ENCODE results near the gene WDR27. TPM values are rescaled to one million over a fixed set of nuclear protein-coding genes. Genes with fewer than 3 reads are reported as not detected.

Gene WDR27
- total and polyA plus RNA-seq, 9 donors = 16.6 to 53.4 (median 38.7) TPM

GRCh38 chr6:169692516-169692915 lies 9.3 kb downstream of the WDR27 start:
- Histone ChIP-seq H3K36me3 (no peaks in the 10 kb centered on the region), H3K27ac (no peak overlapping the region), H3K4me1 (ENCODE audit: insufficient read depth) (no peaks in the 10 kb centered on the region), H3K9me3 (no peaks in the 10 kb centered on the region), H3K27me3 (no peaks in the 10 kb centered on the region), H3K4me3 (no peak overlapping the region)
- no peak for TF ChIP-seq EP300 (IDR thresholded peaks at IDR 0.05)
- no peak for TF ChIP-seq CTCF (IDR thresholded peaks at IDR 0.05)
- TF ChIP-seq POLR2A (IDR thresholded peaks at IDR 0.05) = no peak
- 92 to 99% (median 93%) methylated on average over 3 of the region's 3 CpGs for WGBS, 3 donors
- DNase-seq = no peak
- intact Hi-C loops (cut with DNase I) = no loop called here

GRCh38 chr6:169691260-169691659 lies 10.6 kb downstream of the WDR27 start:
- TF ChIP-seq CTCF (IDR thresholded peaks at IDR 0.05) (no peak), EP300 (IDR thresholded peaks at IDR 0.05) (no peak), POLR2A (IDR thresholded peaks at IDR 0.05) (no peak)
- Histone ChIP-seq H3K4me1 (ENCODE audit: insufficient read depth) (no peaks in the 10 kb centered on the region), H3K27ac (no peak overlapping the region), H3K27me3 (no peaks in the 10 kb centered on the region), H3K9me3 (no peaks in the 10 kb centered on the region), H3K4me3 (no peak overlapping the region), H3K36me3 (no peaks in the 10 kb centered on the region)
- WGBS, 3 donors = 97 to 99% (median 98%) methylated on average over 2 of the region's 2 CpGs
- intact Hi-C loops (cut with DNase I) = no loop called here
- no peak for DNase-seq

GRCh38 chr6:169689287-169689686 lies 12.5 kb downstream of the WDR27 start:
- H3K4me3 ChIP-seq = no peak overlapping the region
- intact Hi-C loops (cut with DNase I) = no loop called here
- no peaks in the 10 kb centered on the region for H3K9me3 ChIP-seq
- no peak overlapping the region for H3K27ac ChIP-seq
- H3K4me1 ChIP-seq (ENCODE audit: insufficient read depth) = no peaks in the 10 kb centered on the region
- 92 to 95% (median 95%) methylated on average over 6 of the region's 6 CpGs for WGBS, 3 donors
- H3K36me3 ChIP-seq = no peaks in the 10 kb centered on the region
- no peaks in the 10 kb centered on the region for H3K27me3 ChIP-seq
- no peak for DNase-seq
- no peak for TF ChIP-seq CTCF (IDR thresholded peaks at IDR 0.05)
- no peak for TF ChIP-seq EP300 (IDR thresholded peaks at IDR 0.05)
- no peak for TF ChIP-seq POLR2A (IDR thresholded peaks at IDR 0.05)

GRCh38 chr6:169685860-169686259 lies 16.0 kb downstream of the WDR27 start:
- Histone ChIP-seq H3K27me3 (no peaks in the 10 kb centered on the region), H3K9me3 (no peaks in the 10 kb centered on the region), H3K4me1 (ENCODE audit: insufficient read depth) (no peaks in the 10 kb centered on the region), H3K4me3 (no peak overlapping the region), H3K27ac (no peak overlapping the region), H3K36me3 (no peaks in the 10 kb centered on the region)
- TF ChIP-seq EP300 (IDR thresholded peaks at IDR 0.05) (no peak), CTCF (IDR thresholded peaks at IDR 0.05) (no peak), POLR2A (IDR thresholded peaks at IDR 0.05) (no peak)
- no peak for DNase-seq
- WGBS, 3 donors = 97 to 98% (median 97%) methylated on average over 2 of the region's 2 CpGs
- intact Hi-C loops (cut with DNase I) = no loop called here

- no peaks in the 10 kb centered on the region for H3K9me3 ChIP-seq
- no peak for DNase-seq
- no peak overlapping the region for H3K27ac ChIP-seq
- H3K36me3 ChIP-seq = no peaks in the 10 kb centered on the region
- no peak for TF ChIP-seq POLR2A (IDR thresholded peaks at IDR 0.05)
- no peaks in the 10 kb centered on the region for H3K27me3 ChIP-seq
- H3K4me1 ChIP-seq (ENCODE audit: insufficient read depth) = no peaks in the 10 kb centered on the region
- intact Hi-C loops (cut with DNase I) = no loop called here
- H3K4me3 ChIP-seq = no peak overlapping the region
- 97 to 100% (median 100%) methylated on average over 3 of the region's 3 CpGs for WGBS, 3 donors
Measured at GRCh38 chr6:169684056-169684455, 17.8 kb downstream of the WDR27 start.
